ENCODE data around the gene FH. TPM values are rescaled to one million over a fixed set of nuclear protein-coding genes. Genes with fewer than 3 reads are reported as not detected.

The FH gene
- total RNA-seq, 1 donor = 95.2 TPM

GRCh38 chr1:241557031-241557430 lies 37.5 kb upstream of the FH start:
- DNase-seq (ENCODE audit: insufficient read length, low spot score, missing footprints) = no peak
- H3K9me3 ChIP-seq (ENCODE audit: low read depth, low read length) = no peaks in the 10 kb centered on the region
- TF ChIP-seq CTCF (IDR thresholded peaks at IDR 0.05; ENCODE audit: extremely low read depth, low read depth, low read length) = no peak
- H3K4me1 ChIP-seq (ENCODE audit: insufficient read depth, low read length) = no peaks in the 10 kb centered on the region
- no peaks in the 10 kb centered on the region for H3K36me3 ChIP-seq (ENCODE audit: insufficient read depth, low read length)
- no peaks in the 10 kb centered on the region for H3K79me2 ChIP-seq (ENCODE audit: insufficient read depth, low read length)
- no peak overlapping the region for H3K4me3 ChIP-seq (ENCODE audit: insufficient read depth, low read length)
- H4K20me1 ChIP-seq (ENCODE audit: insufficient read depth, low read length) = no peaks in the 10 kb centered on the region
- no peak overlapping the region for H3K27ac ChIP-seq (ENCODE audit: low read depth, low read length)
- no peaks in the 10 kb centered on the region for H3K27me3 ChIP-seq (ENCODE audit: insufficient read depth, low read length)
- no peak overlapping the region for H3K4me2 ChIP-seq (ENCODE audit: insufficient read depth, low read length)
- no peak overlapping the region for H2AFZ ChIP-seq (ENCODE audit: low read length)

- Histone ChIP-seq H3K4me1 (ENCODE audit: insufficient read depth, low read length) (no peaks in the 10 kb centered on the region), H3K79me2 (ENCODE audit: insufficient read depth, low read length) (no peaks in the 10 kb centered on the region), H3K36me3 (ENCODE audit: insufficient read depth, low read length) (no peaks in the 10 kb centered on the region), H4K20me1 (ENCODE audit: insufficient read depth, low read length) (no peaks in the 10 kb centered on the region), H3K4me2 (ENCODE audit: insufficient read depth, low read length) (no peak overlapping the region), H3K27me3 (ENCODE audit: insufficient read depth, low read length) (no peaks in the 10 kb centered on the region), H2AFZ (ENCODE audit: low read length) (no peak overlapping the region), H3K27ac (ENCODE audit: low read depth, low read length) (no peak overlapping the region), H3K9me3 (ENCODE audit: low read depth, low read length) (no peaks in the 10 kb centered on the region), H3K4me3 (ENCODE audit: insufficient read depth, low read length) (no peak overlapping the region)
- TF ChIP-seq CTCF (IDR thresholded peaks at IDR 0.05; ENCODE audit: extremely low read depth, low read depth, low read length) = no peak
- no peak for DNase-seq (ENCODE audit: insufficient read length, low spot score, missing footprints)
Measured at GRCh38 chr1:241555526-241555925, 36.0 kb upstream of the FH start.

GRCh38 chr1:241553886-241554592 lies 34.5 kb upstream of the FH start:
- H3K27ac ChIP-seq (ENCODE audit: low read depth, low read length) = no peak overlapping the region
- no peak for TF ChIP-seq CTCF (IDR thresholded peaks at IDR 0.05; ENCODE audit: extremely low read depth, low read depth, low read length)

GRCh38 chr1:241551759-241552638 lies 32.4 kb upstream of the FH start:
- no peaks in the 10 kb centered on the region for H3K4me1 ChIP-seq (ENCODE audit: insufficient read depth, low read length)
- no peak overlapping the region for H3K4me3 ChIP-seq (ENCODE audit: insufficient read depth, low read length)
- no peak for DNase-seq (ENCODE audit: insufficient read length, low spot score, missing footprints)
- no peaks in the 10 kb centered on the region for H4K20me1 ChIP-seq (ENCODE audit: insufficient read depth, low read length)
- H3K27me3 ChIP-seq (ENCODE audit: insufficient read depth, low read length) = no peaks in the 10 kb centered on the region
- H3K4me2 ChIP-seq (ENCODE audit: insufficient read depth, low read length) = no peak overlapping the region
- no peak overlapping the region for H3K27ac ChIP-seq (ENCODE audit: low read depth, low read length)
- H3K79me2 ChIP-seq (ENCODE audit: insufficient read depth, low read length) = no peaks in the 10 kb centered on the region
- TF ChIP-seq CTCF (IDR thresholded peaks at IDR 0.05; ENCODE audit: extremely low read depth, low read depth, low read length) = no peak
- no peak overlapping the region for H2AFZ ChIP-seq (ENCODE audit: low read length)
- H3K36me3 ChIP-seq (ENCODE audit: insufficient read depth, low read length) = no peaks in the 10 kb centered on the region
- no peaks in the 10 kb centered on the region for H3K9me3 ChIP-seq (ENCODE audit: low read depth, low read length)

More at GRCh38 chr1:241553886-241554592, 34.5 kb upstream of the FH start:
- no peaks in the 10 kb centered on the region for H3K36me3 ChIP-seq (ENCODE audit: insufficient read depth, low read length)
- no peaks in the 10 kb centered on the region for H3K27me3 ChIP-seq (ENCODE audit: insufficient read depth, low read length)
- H3K4me3 ChIP-seq (ENCODE audit: insufficient read depth, low read length) = no peak overlapping the region
- no peaks in the 10 kb centered on the region for H3K79me2 ChIP-seq (ENCODE audit: insufficient read depth, low read length)
- H3K9me3 ChIP-seq (ENCODE audit: low read depth, low read length) = no peaks in the 10 kb centered on the region
- H4K20me1 ChIP-seq (ENCODE audit: insufficient read depth, low read length) = no peaks in the 10 kb centered on the region
- no peak for DNase-seq (ENCODE audit: insufficient read length, low spot score, missing footprints)
- peak overlapping the region; percentile 56 for H2AFZ ChIP-seq (ENCODE audit: low read length)
- no peak overlapping the region for H3K4me2 ChIP-seq (ENCODE audit: insufficient read depth, low read length)
- no peaks in the 10 kb centered on the region for H3K4me1 ChIP-seq (ENCODE audit: insufficient read depth, low read length)

All from osteoblast (primary cell).